ENCODE data around the gene BAIAP2L2.

DNA sequence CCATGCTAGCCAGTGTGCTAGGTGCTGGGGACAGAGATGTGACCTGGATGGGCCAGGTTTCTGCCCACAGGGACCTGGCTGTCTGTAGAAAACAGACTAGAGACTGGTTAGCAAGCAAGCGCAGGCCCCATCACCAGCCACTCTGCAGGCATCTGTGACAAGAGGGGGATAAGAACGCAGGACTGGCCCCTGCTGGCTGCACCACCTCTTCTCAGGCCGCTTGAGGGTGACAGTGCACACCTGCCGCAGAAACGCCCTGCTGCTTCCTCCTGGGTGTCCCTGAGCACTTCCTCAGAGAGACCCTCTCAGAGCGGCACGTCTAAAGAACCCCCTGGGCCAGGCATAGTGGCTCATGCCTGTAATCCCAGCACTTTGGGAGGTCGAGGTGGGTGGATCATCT is 59.2 kb downstream of the BAIAP2L2 start:
- TF ChIP-seq, protein P1, sequence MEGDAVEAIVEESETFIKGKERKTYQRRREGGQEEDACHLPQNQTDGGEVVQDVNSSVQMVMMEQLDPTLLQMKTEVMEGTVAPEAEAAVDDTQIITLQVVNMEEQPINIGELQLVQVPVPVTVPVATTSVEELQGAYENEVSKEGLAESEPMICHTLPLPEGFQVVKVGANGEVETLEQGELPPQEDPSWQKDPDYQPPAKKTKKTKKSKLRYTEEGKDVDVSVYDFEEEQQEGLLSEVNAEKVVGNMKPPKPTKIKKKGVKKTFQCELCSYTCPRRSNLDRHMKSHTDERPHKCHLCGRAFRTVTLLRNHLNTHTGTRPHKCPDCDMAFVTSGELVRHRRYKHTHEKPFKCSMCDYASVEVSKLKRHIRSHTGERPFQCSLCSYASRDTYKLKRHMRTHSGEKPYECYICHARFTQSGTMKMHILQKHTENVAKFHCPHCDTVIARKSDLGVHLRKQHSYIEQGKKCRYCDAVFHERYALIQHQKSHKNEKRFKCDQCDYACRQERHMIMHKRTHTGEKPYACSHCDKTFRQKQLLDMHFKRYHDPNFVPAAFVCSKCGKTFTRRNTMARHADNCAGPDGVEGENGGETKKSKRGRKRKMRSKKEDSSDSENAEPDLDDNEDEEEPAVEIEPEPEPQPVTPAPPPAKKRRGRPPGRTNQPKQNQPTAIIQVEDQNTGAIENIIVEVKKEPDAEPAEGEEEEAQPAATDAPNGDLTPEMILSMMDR (IDR thresholded peaks at IDR 0.05; ENCODE audit: poor library complexity), result no peak
- no peak for TF ChIP-seq EZH2phosphoT487 (IDR thresholded peaks at IDR 0.05; ENCODE audit: low read depth, severe bottlenecking, unreplicated experiment)

All from hepatocyte (in vitro differentiated cells).